H1 (cell line): ENCODE measurements around the gene DCTN1. TPM values are rescaled to one million over a fixed set of nuclear protein-coding genes. Genes with fewer than 3 reads are reported as not detected.

Experiments used
- CTCF ChIA-PET: fragments of 300-600 bp; sonication (Branson Sonifier 250); formaldehyde crosslinking; loops from one replicate; lab custom pipeline; 2021; ENCODE audit not compliant: partially characterized antibody; lab: Charles Lee
- POLR2A ChIA-PET: fragments of 300-600 bp; sonication (Branson Sonifier 250); formaldehyde crosslinking; loops from one replicate; lab custom pipeline; 2021; ENCODE audit warnings: inconsistent platforms; ENCODE audit not compliant: partially characterized antibody; lab: Charles Lee
- DNase-seq, 2 experiments: peaks; one replicate each; pipeline versions ENCODE4 v3.0.0 to v3.0.0-alpha.2; 2010 to 2022; ENCODE audit warnings: low spot score in 2 of 2, low read depth in 1 of 2, mixed read lengths in 1 of 2
- FAIRE-seq: peaks from 2 replicates; lab custom pipeline; 2011; peaks lifted over from hg19 to GRCh38; lab: Jason Lieb, UNC
- H2AFZ ChIP-seq: 2 replicates; pipeline ENCODE4 v1.8.1; 2012; ENCODE audit warnings: low read length, inconsistent platforms
- H2AK5ac ChIP-seq: 2 replicates; pipeline ENCODE4 v1.6.1; 2013; ENCODE audit warnings: low read depth, low read length
- H2BK120ac ChIP-seq: replicated peaks from 2 replicates; pipeline ENCODE3; 2013; ENCODE audit warnings: low read depth, low read length, inconsistent platforms
- H2BK12ac ChIP-seq: 2 replicates; pipeline ENCODE4 v1.6.1; 2013; ENCODE audit warnings: low read depth, low read length
- H2BK15ac ChIP-seq: 2 replicates; pipeline ENCODE4 v1.6.1; 2013; ENCODE audit warnings: low read length
- H2BK20ac ChIP-seq: 2 replicates; pipeline ENCODE4 v1.6.1; 2013; ENCODE audit warnings: low read length
- H2BK5ac ChIP-seq: 2 replicates; pipeline ENCODE4 v1.6.1; 2013; ENCODE audit warnings: low read depth, low read length
- H3K14ac ChIP-seq: 2 replicates; pipeline ENCODE4 v1.6.1; 2013; ENCODE audit warnings: inconsistent platforms; ENCODE audit not compliant: insufficient read length
- H3K18ac ChIP-seq: 2 replicates; pipeline ENCODE4 v1.6.1; 2013; ENCODE audit warnings: low read length; ENCODE audit errors: extremely low read depth
- H3K23ac ChIP-seq: 2 replicates; pipeline ENCODE4 v1.6.1; 2013; ENCODE audit warnings: inconsistent platforms; ENCODE audit not compliant: insufficient read length
- H3K23me2 ChIP-seq: 2 replicates; pipeline ENCODE4 v1.6.1; 2013; ENCODE audit warnings: low read depth, low read length
- H3K27ac ChIP-seq: 2 replicates; pipeline ENCODE4 v1.6.1; 2011; ENCODE audit warnings: low read depth, low read length, inconsistent platforms
- H3K27me3 ChIP-seq, 4 experiments: replicated peaks in 1 of 4; 1 replicate in 1 of 4; 2 replicates in 3 of 4; pipeline versions ENCODE4 v1.6.1 to v1.8.1; 2011 to 2013; ENCODE audit warnings: low read length in 3 of 4, mild to moderate bottlenecking in 3 of 4, inconsistent platforms in 2 of 4, mixed read lengths in 2 of 4, moderate library complexity in 1 of 4; ENCODE audit not compliant: control insufficient read depth in 3 of 4, insufficient read depth in 3 of 4; ENCODE audit errors: extremely low read depth in 1 of 4
- H3K36me3 ChIP-seq, 4 experiments: 2 replicates each; pipeline versions ENCODE4 v1.6.1 to v1.8.1; 2011 to 2013; ENCODE audit warnings: mild to moderate bottlenecking in 4 of 4, low read length in 3 of 4, moderate library complexity in 2 of 4, control low read depth in 1 of 4, inconsistent platforms in 1 of 4; ENCODE audit not compliant: insufficient read depth in 4 of 4, control insufficient read depth in 2 of 4
- H3K4ac ChIP-seq: replicated peaks from 2 replicates; pipeline ENCODE3; 2013; ENCODE audit warnings: low read length, low read depth, mixed read lengths, inconsistent platforms; ENCODE audit not compliant: insufficient read length
- H3K4me1 ChIP-seq, 4 experiments: replicated peaks in 1 of 4; 1 replicate in 1 of 4; 2 replicates in 3 of 4; pipeline versions ENCODE4 v1.6.1 to v1.8.1; 2011 to 2013; ENCODE audit warnings: low read length in 3 of 4, inconsistent platforms in 2 of 4, mixed read lengths in 1 of 4; ENCODE audit not compliant: insufficient read depth in 4 of 4, control insufficient read depth in 3 of 4
- H3K4me2 ChIP-seq, 2 experiments: 2 replicates each; pipeline versions ENCODE4 v1.6.1 to v1.8.1; 2011 to 2013; ENCODE audit warnings: low read depth in 2 of 2, low read length in 2 of 2, control low read depth in 1 of 2, inconsistent platforms in 1 of 2, mild to moderate bottlenecking in 1 of 2; ENCODE audit not compliant: insufficient read depth in 1 of 2
- H3K4me3 ChIP-seq, 4 experiments: fragments of 200-600, 300-600 bp in 1 of 4; sonication (generic), shearing (Covaris generic), sonication (Bioruptor Twin) in 1 of 4; 2 replicates each; pipeline versions ENCODE4 v1.5.1 to v1.8.1; 2011 to 2016; ENCODE audit warnings: low read length in 4 of 4, low read depth in 3 of 4, control low read depth in 2 of 4, inconsistent platforms in 2 of 4, mild to moderate bottlenecking in 2 of 4, mixed read lengths in 1 of 4, moderate library complexity in 1 of 4; ENCODE audit not compliant: insufficient read depth in 2 of 4; ENCODE audit errors: extremely low read depth in 1 of 4
- H3K56ac ChIP-seq: replicated peaks from 2 replicates; pipeline ENCODE3; 2013; ENCODE audit warnings: low read depth, mild to moderate bottlenecking, mixed read lengths, low read length, inconsistent platforms; ENCODE audit not compliant: insufficient read length
- H3K79me1 ChIP-seq: 2 replicates; pipeline ENCODE4 v1.6.1; 2013; ENCODE audit warnings: low read depth, low read length, control low read depth
- H3K79me2 ChIP-seq, 2 experiments: 2 replicates each; pipeline versions ENCODE4 v1.6.1 to v1.8.1; 2012 to 2013; ENCODE audit warnings: low read length in 2 of 2, mild to moderate bottlenecking in 2 of 2, inconsistent platforms in 1 of 2; ENCODE audit not compliant: insufficient read depth in 2 of 2, control insufficient read depth in 1 of 2
- H3K9ac ChIP-seq, 4 experiments: replicated peaks in 1 of 4; 1 replicate in 1 of 4; 2 replicates in 3 of 4; pipeline versions ENCODE4 v1.6.1 to v1.8.1; 2011 to 2013; ENCODE audit warnings: low read depth in 3 of 4, low read length in 3 of 4, control low read depth in 2 of 4, mild to moderate bottlenecking in 2 of 4, moderate library complexity in 2 of 4, inconsistent platforms in 1 of 4; ENCODE audit errors: extremely low read depth in 1 of 4
- H3K9me3 ChIP-seq, 2 experiments: 2 replicates each; pipeline versions ENCODE4 v1.6.1 to v1.8.1; 2012 to 2013; ENCODE audit warnings: mild to moderate bottlenecking in 2 of 2, moderate library complexity in 2 of 2, control low read depth in 1 of 2, inconsistent platforms in 1 of 2, low read depth in 1 of 2, low read length in 1 of 2, mixed read lengths in 1 of 2; ENCODE audit not compliant: insufficient read depth in 2 of 2
- H4K20me1 ChIP-seq, 2 experiments: replicated peaks in 1 of 2; 2 replicates each; pipeline versions ENCODE3 to v1.8.1; 2011 to 2013; ENCODE audit warnings: inconsistent platforms in 2 of 2, low read length in 2 of 2, mild to moderate bottlenecking in 1 of 2; ENCODE audit not compliant: insufficient read depth in 2 of 2, control insufficient read depth in 1 of 2
- H4K5ac ChIP-seq: 2 replicates; pipeline ENCODE4 v1.6.1; 2013; ENCODE audit warnings: low read length, low read depth, mixed read lengths, inconsistent platforms; ENCODE audit not compliant: insufficient read length
- H4K8ac ChIP-seq: 2 replicates; pipeline ENCODE4 v1.8.0; 2013; ENCODE audit warnings: mild to moderate bottlenecking, moderate library complexity, low read length, inconsistent platforms; ENCODE audit not compliant: insufficient read depth; ENCODE audit errors: extremely low read depth
- H4K91ac ChIP-seq: replicated peaks from 2 replicates; pipeline ENCODE3; 2013; ENCODE audit warnings: low read length, mixed read lengths, inconsistent platforms; ENCODE audit not compliant: insufficient read length
- BRCA1 ChIP-seq: IDR thresholded peaks from 2 replicates; pipeline ENCODE4 v1.6.1; 2012; ENCODE audit warnings: low read depth, low read length, improper control_type of control experiment
- CHD2 ChIP-seq: IDR thresholded peaks from 2 replicates; pipeline ENCODE4 v1.6.1; 2012; ENCODE audit warnings: low read length, improper control_type of control experiment
- CREB1 ChIP-seq: IDR thresholded peaks from 2 replicates; pipeline ENCODE4 v1.6.1; 2012; ENCODE audit warnings: inconsistent platforms
- GTF2F1 ChIP-seq: IDR thresholded peaks from 2 replicates; pipeline ENCODE4 v1.6.1; 2012; ENCODE audit warnings: low read depth, low read length, improper control_type of control experiment, borderline replicate concordance
- RNF2 ChIP-seq: fragments of 200-900, 300-1000 bp; sonication (generic); IDR thresholded peaks from 2 replicates; pipeline ENCODE4 v1.7.1; 2016; ENCODE audit warnings: borderline replicate concordance, low read depth, mild to moderate bottlenecking, antibody characterized with exemption, low read length; ENCODE audit not compliant: poor library complexity, severe bottlenecking; ENCODE audit errors: missing control alignments
- TAF1 ChIP-seq: IDR thresholded peaks from 2 replicates; pipeline ENCODE4 v1.6.1; 2011; ENCODE audit warnings: mild to moderate bottlenecking, low read depth, low read length
- TAF7 ChIP-seq: optimal IDR thresholded peaks from 2 replicates; pipeline ENCODE3; 2011; ENCODE audit warnings: low read depth, mild to moderate bottlenecking, inconsistent platforms, low read length, moderate library complexity, borderline replicate concordance
- TBP ChIP-seq: IDR thresholded peaks from 2 replicates; pipeline ENCODE4 v1.6.1; 2011; ENCODE audit warnings: low read depth, low read length, improper control_type of control experiment
- WGBS, 2 experiments: shearing (Covaris generic) in 1 of 2; methylation state at CpG; one replicate each; pipeline versions ENCODE4 v1.1.6 to v1.1.7; 2013 to 2015; ENCODE audit warnings: low lambda C conversion rate in 2 of 2, mixed read lengths in 2 of 2, inconsistent platforms in 1 of 2, low coverage in 1 of 2, missing lambda C conversion rate in 1 of 2; ENCODE audit not compliant: insufficient replicate concordance in 2 of 2, insufficient coverage in 1 of 2, insufficient read length in 1 of 2; ENCODE audit errors: extremely low coverage in 1 of 2, missing lambda C conversion rate in 1 of 2; 5-methylcytosine and 5-hydroxymethylcytosine counted together
- polyA plus RNA-seq, 7 experiments: library from polyadenylated mRNA; depleted of rRNA in 3 of 7; stranded (reverse) in 5 of 7; unstranded in 2 of 7; fragments of >200 nt in 5 of 7; fragments of 200-250 nt in 2 of 7; gene quantifications; 1 replicate in 5 of 7; 2 replicates in 1 of 7; 4 replicates in 1 of 7; pipeline versions ENCODE4 v1.2.1 to v1.2.3, GENCODE V29; 2011 to 2013; ENCODE audit warnings: missing spikeins in 2 of 7, mixed read lengths in 2 of 7
- total RNA-seq: library from RNA; stranded (reverse); fragmentation: NEBNext Ultra II Directional; extraction: Animal tissue kit (Norgen Biotek cat#: 25700); gene quantifications from 2 replicates; pipeline ENCODE4 v1.2.1, GENCODE V29; 2021
- TF ChIP-seq, protein P1 (sequence below): IDR thresholded peaks from 2 replicates; pipeline ENCODE4 v1.6.1; 2012; ENCODE audit warnings: inconsistent platforms
- TF ChIP-seq, protein P2 (sequence below): IDR thresholded peaks from 2 replicates; pipeline ENCODE4 v1.6.1; 2012; ENCODE audit warnings: inconsistent platforms

DCTN1 gene
- total and polyA plus RNA-seq, 2 of the 8 experiments (the other 6 are each of a cell fraction or from before 2014, with no cell fraction given), result 105 to 162 TPM

DNA sequence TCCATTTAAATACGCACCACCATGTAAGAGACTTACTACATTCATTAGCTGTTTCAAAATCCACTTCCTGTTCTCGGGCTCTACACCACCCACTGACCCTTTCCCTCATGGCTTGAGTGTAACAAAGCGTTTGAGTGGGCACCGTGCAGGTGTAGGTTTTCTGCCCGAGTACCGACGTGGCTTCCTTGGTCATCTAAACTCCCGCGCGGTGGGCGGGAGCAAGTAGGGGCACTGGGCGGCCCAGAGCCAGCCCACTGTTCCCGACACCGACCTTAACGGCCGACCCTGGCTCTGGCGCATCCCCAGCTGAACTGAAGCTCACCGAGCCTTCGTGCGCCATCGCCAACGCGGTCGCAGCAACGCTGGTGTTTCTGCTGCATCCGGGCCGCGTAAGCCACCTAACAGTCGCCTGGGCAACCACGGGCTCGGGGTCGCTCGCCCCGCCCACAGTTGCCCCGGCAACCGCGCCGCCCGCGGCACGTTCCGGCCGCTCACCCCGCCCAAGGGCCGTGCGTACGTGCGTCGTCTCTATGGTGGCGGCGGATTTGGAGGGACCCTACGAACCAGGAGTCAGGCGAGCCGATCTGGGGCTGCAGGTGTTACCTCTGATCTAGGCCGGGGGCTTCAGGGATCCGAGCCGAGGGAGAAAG is 41.2 kb upstream of the DCTN1 start, which contains the start of the genes C2orf81 and WDR54:
TSS of gene C2orf81 (minus strand) at position 399 of the 650 bp plus-strand sequence. CDS start at position 340, 59 bp downstream.
TSS of gene WDR54 (plus strand) at position 510 of the 650 bp plus-strand sequence. CDS start 424 bp downstream, outside the sequence.
- peak within 1 kb of the TSS; percentile 51 to 92 (median 74) for H3K4me3 ChIP-seq
- H3K56ac ChIP-seq, result peak within 1 kb of the TSS; percentile 63
- FAIRE-seq (no peak), DNase-seq (peak; percentile 84 to 96)
- peak within 1 kb of the TSS; percentile 84 for H3K18ac ChIP-seq
- H2BK15ac ChIP-seq, result no peak within 1 kb of the TSS
- H4K8ac ChIP-seq, result peak within 1 kb of the TSS; percentile 93
- H3K4me2 ChIP-seq, result peak within 1 kb of the TSS; percentile 74 to 97
- no peak within 1 kb of the TSS for H3K23ac ChIP-seq
- H3K79me1 ChIP-seq, result no peaks in the 10 kb centered on the region
- peak within 1 kb of the TSS; percentile 50 for H4K5ac ChIP-seq
- no peak within 1 kb of the TSS for H4K91ac ChIP-seq
- no peaks in the 10 kb centered on the region for H3K9me3 ChIP-seq
- peak within 1 kb of the TSS; percentile 89 for H2AFZ ChIP-seq
- CTCF ChIA-PET, result interaction anchor here (0.6 to 1.3 kb wide), 2 partner anchors 54 to 125 kb away, joined by 3 to 4 read pairs; no protein-coding TSS in a partner anchor
- H2BK20ac ChIP-seq, result no peak within 1 kb of the TSS; the same call in 1 of the 2 replicates
- no peak within 1 kb of the TSS for H2BK120ac ChIP-seq
- no peak within 1 kb of the TSS for H3K14ac ChIP-seq
- peaks cover 1 to 15% of the 10 kb centered on the region in 2 experiments for H4K20me1 ChIP-seq
- peaks cover 10% of the 10 kb centered on the region for H3K23me2 ChIP-seq
- peak within 1 kb of the TSS; percentile 32 for H3K4ac ChIP-seq
- peak within 1 kb of the TSS; percentile 51; the same call in 1 of the 2 replicates for H3K27ac ChIP-seq
- peaks cover 0 to 5% (median 3%) of the 10 kb centered on the region in 4 experiments; a peak in 3 of 7 replicates for H3K4me1 ChIP-seq
- H3K27me3 ChIP-seq, result 0 out of 7 replicates have a peak, but pooled peaks cover 0 to 2% (median 0%) of the 10 kb centered on the region in 4 experiments
- 0 out of 2 replicates have a peak within 1 kb of the TSS, but pooled peaks have one; percentile 25 for H2AK5ac ChIP-seq
- peak within 1 kb of the TSS in 3 of 4 experiments; percentile 62 to 76 (median 75); a peak in 6 of 7 replicates for H3K9ac ChIP-seq
- POLR2A ChIA-PET, result interaction anchor here (0.7 to 3.5 kb wide), 15 partner anchors 8 to 118 kb away, joined by 3 to 24 read pairs (median 5); partner anchors contain the start of genes INO80B and WBP1
- H3K36me3 ChIP-seq, result peaks cover 0 to 19% (median 7%) of the 10 kb centered on the region in 4 experiments; a peak in 6 of 8 replicates
- 3% methylated on average over 54 of the region's 57 CpGs; no CpG with 5 or more reads in 1 of the 2 experiments for WGBS, 2 experiments
- H3K79me2 ChIP-seq, result no peaks in the 10 kb centered on the region
- H2BK12ac ChIP-seq, result no peak within 1 kb of the TSS
- H2BK5ac ChIP-seq, result peak within 1 kb of the TSS; percentile 52; the same call in 1 of the 2 replicates
- TF ChIP-seq GTF2F1, result 0 out of 2 replicates have a peak, but pooled peaks have one; percentile 54
- TF ChIP-seq CREB1, result peak; percentile 79
- no peak for TF ChIP-seq CHD2
- TF ChIP-seq TAF1, result peak; percentile 93
- peak; percentile 70 for TF ChIP-seq TAF7
- TF ChIP-seq, protein P1, sequence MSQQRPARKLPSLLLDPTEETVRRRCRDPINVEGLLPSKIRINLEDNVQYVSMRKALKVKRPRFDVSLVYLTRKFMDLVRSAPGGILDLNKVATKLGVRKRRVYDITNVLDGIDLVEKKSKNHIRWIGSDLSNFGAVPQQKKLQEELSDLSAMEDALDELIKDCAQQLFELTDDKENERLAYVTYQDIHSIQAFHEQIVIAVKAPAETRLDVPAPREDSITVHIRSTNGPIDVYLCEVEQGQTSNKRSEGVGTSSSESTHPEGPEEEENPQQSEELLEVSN, result peak; percentile 84
- TF ChIP-seq, protein P2, sequence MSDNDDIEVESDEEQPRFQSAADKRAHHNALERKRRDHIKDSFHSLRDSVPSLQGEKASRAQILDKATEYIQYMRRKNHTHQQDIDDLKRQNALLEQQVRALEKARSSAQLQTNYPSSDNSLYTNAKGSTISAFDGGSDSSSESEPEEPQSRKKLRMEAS, result peak; percentile 95
- TF ChIP-seq RNF2, result no peak
- TF ChIP-seq TBP, result peak; percentile 78
- no peak for TF ChIP-seq BRCA1
